ENCODE measurements around the gene ADARB1.

DNA sequence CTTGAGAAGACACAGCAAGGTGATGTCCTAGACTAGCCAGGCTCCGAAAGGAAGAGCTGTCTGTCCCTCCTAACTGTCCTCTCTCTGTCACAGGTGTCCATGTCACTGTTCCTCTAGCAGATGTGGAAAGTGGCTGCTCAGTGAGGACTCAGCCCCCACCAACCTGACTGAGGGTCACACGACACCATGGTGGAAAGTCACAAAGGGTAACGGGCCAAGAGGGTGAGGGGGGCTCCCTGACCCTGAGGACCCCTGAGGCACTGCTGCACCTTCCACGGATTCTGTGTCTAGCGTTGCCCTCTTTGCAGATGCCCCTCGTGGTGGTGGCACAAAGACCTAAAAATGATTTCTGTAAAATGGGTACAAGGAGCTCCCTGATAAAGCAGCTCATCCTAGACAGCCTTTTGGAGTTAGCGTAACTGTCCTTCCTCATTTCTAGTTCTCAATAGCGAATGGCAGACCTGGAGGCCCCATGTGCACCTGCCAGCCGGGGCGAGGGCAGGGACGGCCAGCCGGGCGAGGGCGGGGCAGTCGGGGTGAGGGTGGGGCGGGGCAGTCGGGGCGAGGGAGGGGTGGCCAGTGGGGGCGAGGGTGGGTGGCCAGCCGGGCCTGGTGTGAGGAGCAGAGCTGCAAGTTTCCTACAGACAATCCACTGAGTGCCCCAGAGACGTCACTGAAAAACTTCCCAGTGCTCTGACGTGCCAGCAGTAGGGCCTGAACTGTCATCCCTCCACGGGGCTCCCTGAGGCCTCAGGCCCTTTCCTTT is 189.9 kb downstream of the ADARB1 start:
- TF ChIP-seq, protein P1, sequence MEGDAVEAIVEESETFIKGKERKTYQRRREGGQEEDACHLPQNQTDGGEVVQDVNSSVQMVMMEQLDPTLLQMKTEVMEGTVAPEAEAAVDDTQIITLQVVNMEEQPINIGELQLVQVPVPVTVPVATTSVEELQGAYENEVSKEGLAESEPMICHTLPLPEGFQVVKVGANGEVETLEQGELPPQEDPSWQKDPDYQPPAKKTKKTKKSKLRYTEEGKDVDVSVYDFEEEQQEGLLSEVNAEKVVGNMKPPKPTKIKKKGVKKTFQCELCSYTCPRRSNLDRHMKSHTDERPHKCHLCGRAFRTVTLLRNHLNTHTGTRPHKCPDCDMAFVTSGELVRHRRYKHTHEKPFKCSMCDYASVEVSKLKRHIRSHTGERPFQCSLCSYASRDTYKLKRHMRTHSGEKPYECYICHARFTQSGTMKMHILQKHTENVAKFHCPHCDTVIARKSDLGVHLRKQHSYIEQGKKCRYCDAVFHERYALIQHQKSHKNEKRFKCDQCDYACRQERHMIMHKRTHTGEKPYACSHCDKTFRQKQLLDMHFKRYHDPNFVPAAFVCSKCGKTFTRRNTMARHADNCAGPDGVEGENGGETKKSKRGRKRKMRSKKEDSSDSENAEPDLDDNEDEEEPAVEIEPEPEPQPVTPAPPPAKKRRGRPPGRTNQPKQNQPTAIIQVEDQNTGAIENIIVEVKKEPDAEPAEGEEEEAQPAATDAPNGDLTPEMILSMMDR (IDR thresholded peaks at IDR 0.05) = no peak
- no peak for TF ChIP-seq ZFX (IDR thresholded peaks at IDR 0.05; ENCODE audit: borderline replicate concordance)

Data from 22Rv1 (cell line).